Skeletal muscle satellite cell (primary cell): Measurements from ENCODE around the gene ALOX15B. TPM values are rescaled to one million over a fixed set of nuclear protein-coding genes. Genes with fewer than 3 reads are reported as not detected.

Experiments
- small RNA-seq: library from RNA; depleted of rRNA; stranded (forward); fragments of <200 nt; gene quantifications from one replicate; pipeline ENCODE3, GENCODE V24; 2012

The ALOX15B gene

Small RNA genes lying within 50 kb of the gene (small RNA-seq; reads per million reads assigned to genes)
- gene MIR4314, result not detected
